Measurements from ENCODE around the gene DYNLRB1. TPM values are rescaled to one million over a fixed set of nuclear protein-coding genes. Genes with fewer than 3 reads are reported as not detected.

Gene DYNLRB1
- total RNA-seq, 1 donor from 2014 or later = 208 TPM

- TF ChIP-seq CTCF (IDR thresholded peaks at IDR 0.05; ENCODE audit: unreplicated experiment) = no peak
- Mint-ChIP-seq H3K9me3 (ENCODE audit: low read depth) (no peaks in the 10 kb centered on the region), H3K36me3 (ENCODE audit: insufficient read depth) (peaks cover 35% of the 10 kb centered on the region), H3K27me3 (no peaks in the 10 kb centered on the region), H3K4me3 (ENCODE audit: low read depth) (no peak overlapping the region), H3K4me1 (ENCODE audit: low read depth) (no peaks in the 10 kb centered on the region), H3K27ac (no peak overlapping the region)
- DNase-seq (ENCODE audit: low spot score, unreplicated experiment) = no peak
Observed at GRCh38 chr20:34532320-34532719, 16.1 kb downstream of the DYNLRB1 start.

- Mint-ChIP-seq H3K27ac (no peak overlapping the region), H3K36me3 (ENCODE audit: insufficient read depth) (peaks cover 36% of the 10 kb centered on the region), H3K4me1 (ENCODE audit: low read depth) (no peaks in the 10 kb centered on the region), H3K27me3 (no peaks in the 10 kb centered on the region), H3K4me3 (ENCODE audit: low read depth) (no peak overlapping the region), H3K9me3 (ENCODE audit: low read depth) (no peaks in the 10 kb centered on the region)
- DNase-seq (ENCODE audit: low spot score, unreplicated experiment) = no peak
- TF ChIP-seq CTCF (IDR thresholded peaks at IDR 0.05; ENCODE audit: unreplicated experiment) = no peak
Observed at GRCh38 chr20:34532756-34533155, 16.5 kb downstream of the DYNLRB1 start.

- H3K4me1 Mint-ChIP-seq (ENCODE audit: low read depth) = no peaks in the 10 kb centered on the region
- H3K27ac Mint-ChIP-seq = peak overlapping the region; percentile 73
- peaks cover 38% of the 10 kb centered on the region for H3K36me3 Mint-ChIP-seq (ENCODE audit: insufficient read depth)
Observed at GRCh38 chr20:34534391-34535165, 18.4 kb downstream of the DYNLRB1 start.

GRCh38 chr20:34535301-34535840 lies 19.1 kb downstream of the DYNLRB1 start:
- no peaks in the 10 kb centered on the region for H3K4me1 Mint-ChIP-seq (ENCODE audit: low read depth)
- DNase-seq (ENCODE audit: low spot score, unreplicated experiment) = no peak
- H3K36me3 Mint-ChIP-seq (ENCODE audit: insufficient read depth) = peaks cover 40% of the 10 kb centered on the region
- H3K9me3 Mint-ChIP-seq (ENCODE audit: low read depth) = no peaks in the 10 kb centered on the region
- H3K4me3 Mint-ChIP-seq (ENCODE audit: low read depth) = no peak overlapping the region
- TF ChIP-seq CTCF (IDR thresholded peaks at IDR 0.05; ENCODE audit: unreplicated experiment) = no peak
- no peaks in the 10 kb centered on the region for H3K27me3 Mint-ChIP-seq
- H3K27ac Mint-ChIP-seq = no peak overlapping the region

More at GRCh38 chr20:34534391-34535165, 18.4 kb downstream of the DYNLRB1 start:
- Mint-ChIP-seq H3K9me3 (ENCODE audit: low read depth) (no peaks in the 10 kb centered on the region), H3K4me3 (ENCODE audit: low read depth) (no peak overlapping the region), H3K27me3 (no peaks in the 10 kb centered on the region)
- TF ChIP-seq CTCF (IDR thresholded peaks at IDR 0.05; ENCODE audit: unreplicated experiment) = no peak
- DNase-seq (ENCODE audit: low spot score, unreplicated experiment) = no peak

GRCh38 chr20:34535857-34536256 lies 19.6 kb downstream of the DYNLRB1 start:
- Mint-ChIP-seq H3K27ac (no peak overlapping the region), H3K9me3 (ENCODE audit: low read depth) (no peaks in the 10 kb centered on the region), H3K27me3 (no peaks in the 10 kb centered on the region), H3K4me3 (ENCODE audit: low read depth) (no peak overlapping the region), H3K36me3 (ENCODE audit: insufficient read depth) (peaks cover 43% of the 10 kb centered on the region), H3K4me1 (ENCODE audit: low read depth) (no peaks in the 10 kb centered on the region)
- TF ChIP-seq CTCF (IDR thresholded peaks at IDR 0.05; ENCODE audit: unreplicated experiment) = no peak
- no peak for DNase-seq (ENCODE audit: low spot score, unreplicated experiment)
